Activated T-cell treated with anti-CD3 and anti-CD28 coated beads for 1 hour (primary cell): Measurements from ENCODE around the gene TRAPPC3.
"Not testable (repeated sequence)": the region's sequence is repeated elsewhere in the genome, so short reads cannot be mapped to it uniquely, and the experiment has no call there.

ENCODE experiments used
- DNase-seq: peaks from one replicate; pipeline ENCODE4 v3.0.0-alpha.2; 2020; ENCODE audit warnings: low read depth

TRAPPC3 gene

DNA sequence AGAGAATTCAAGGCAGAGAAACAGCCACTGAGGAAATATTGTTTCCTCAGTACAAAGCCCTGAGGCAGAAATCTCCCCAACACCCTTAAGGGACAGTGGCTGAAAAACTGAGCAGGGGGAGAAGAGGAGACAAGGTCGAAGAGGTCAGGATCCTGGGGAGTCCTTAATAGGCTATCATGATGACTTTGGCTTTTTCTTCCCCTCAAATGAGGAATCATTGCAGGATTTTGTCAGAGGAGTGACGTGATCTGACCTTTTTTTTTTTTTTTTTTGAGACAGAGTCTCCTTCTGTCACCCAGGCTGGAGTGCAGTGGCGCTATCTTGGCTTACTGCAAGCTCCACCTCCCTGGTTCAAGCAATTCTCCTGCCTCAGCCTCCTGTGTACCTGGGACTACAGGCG, 16.9 kb upstream of the TRAPPC3 start:
- DNase-seq, result no peak

GRCh38 chr1:36165145-36165544, 15.9 kb upstream of the TRAPPC3 start:
- no peak for DNase-seq

GRCh38 chr1:36164361-36164760, 15.1 kb upstream of the TRAPPC3 start:
- no peak for DNase-seq

GRCh38 chr1:36163426-36163825, 14.1 kb upstream of the TRAPPC3 start:
- DNase-seq, result no peak

DNA sequence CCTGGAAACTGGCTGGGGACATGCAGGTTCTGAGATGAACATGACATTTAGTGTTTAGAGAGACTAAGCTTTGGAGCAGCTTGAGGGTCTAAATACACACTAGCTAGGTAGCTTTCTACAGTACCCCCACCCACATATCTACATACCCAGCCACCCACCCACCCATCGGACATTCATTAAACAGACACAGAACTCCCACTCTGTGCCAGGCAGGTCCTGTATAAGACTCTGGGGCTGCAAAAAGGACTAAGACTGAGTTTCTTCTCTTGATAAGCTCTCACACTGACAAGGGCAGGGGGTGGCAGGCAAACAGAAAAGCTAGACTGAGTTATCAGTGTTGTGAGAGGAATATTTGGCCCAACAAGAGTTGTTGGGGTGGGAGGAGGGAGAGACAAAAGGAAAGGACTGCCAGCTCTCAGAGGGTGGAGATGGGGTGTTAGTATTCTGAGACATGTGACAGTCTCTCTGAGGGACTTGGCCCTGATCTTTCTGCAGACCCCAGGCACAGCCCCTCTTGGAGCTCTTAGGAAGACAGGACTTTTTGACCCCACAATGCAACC, 13.5 kb upstream of the TRAPPC3 start:
- no peak for DNase-seq

DNA sequence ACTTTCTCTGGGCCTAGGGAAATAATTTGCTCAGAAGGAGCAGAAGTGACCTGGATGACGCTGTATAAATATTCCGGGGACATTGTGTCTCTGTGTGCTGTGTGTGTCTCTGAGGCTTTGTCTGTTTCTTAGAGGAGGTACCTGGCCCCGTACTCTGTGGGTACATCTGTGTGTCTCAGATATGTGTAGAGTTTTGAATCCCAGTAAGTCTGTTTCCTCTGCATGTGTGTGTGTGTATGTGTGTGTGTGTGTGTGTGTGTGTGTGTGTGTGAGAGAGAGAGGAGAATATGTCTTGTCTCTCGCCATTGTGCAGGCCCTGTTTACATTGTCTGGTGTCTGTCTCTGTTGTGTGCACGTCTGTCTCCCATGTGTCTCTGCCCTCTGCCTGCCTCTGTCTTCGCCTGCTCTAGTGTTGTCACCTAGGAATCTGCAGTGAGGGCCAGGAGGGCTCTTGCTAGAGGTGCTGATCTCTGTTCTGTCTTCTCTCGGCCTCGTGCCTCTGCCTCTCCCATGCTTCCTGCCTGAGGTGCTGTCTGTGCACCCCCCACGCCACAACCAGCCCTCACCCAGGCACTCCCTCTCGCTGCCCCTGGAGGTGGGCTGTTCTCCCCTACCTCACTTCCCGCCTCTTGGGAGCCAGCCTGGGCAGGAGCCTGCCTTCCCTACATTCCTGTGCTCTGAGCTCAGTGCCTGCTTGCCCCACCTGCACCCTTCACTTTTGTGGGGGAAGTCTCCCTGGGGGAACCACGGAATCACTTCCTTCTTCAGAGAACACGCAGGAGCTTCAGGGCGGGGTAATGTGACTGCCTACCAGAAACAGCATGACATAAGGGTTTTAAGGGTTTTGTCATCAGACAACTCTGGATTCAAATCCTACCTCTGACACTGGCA, 12.6 kb upstream of the TRAPPC3 start:
- peak; percentile 31 for DNase-seq

DNA sequence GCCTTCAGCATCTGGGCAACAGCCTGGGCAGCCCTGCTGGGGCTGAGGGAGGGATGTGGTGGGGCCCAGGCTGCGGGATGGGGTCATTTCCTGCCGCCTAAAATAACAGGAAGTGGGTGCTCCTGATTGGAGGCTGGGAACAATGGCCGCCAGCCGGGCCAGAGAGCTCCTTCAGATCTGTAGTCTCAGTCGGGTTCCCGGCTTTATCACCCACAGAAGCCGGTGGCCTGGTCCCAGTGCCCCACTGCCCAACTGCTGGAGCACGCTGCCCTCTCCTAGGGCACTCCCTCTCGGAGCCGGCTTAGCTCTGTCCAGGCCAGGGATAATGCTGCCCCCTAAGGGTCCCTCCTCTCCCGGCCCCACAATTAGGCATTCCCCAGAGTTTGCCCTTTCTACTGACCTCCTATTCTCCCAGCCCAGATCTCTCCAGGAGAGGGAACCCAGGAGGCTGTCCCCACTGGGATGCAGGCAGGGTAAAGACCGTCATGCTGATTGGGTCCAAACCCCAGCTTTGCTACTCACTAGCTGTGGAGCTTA, 11.7 kb upstream of the TRAPPC3 start:
- peak; percentile 43 for DNase-seq

- no peak for DNase-seq
These were observed 11.2 kb upstream of the TRAPPC3 start for GRCh38 chr1:36160388-36160948.

GRCh38 chr1:36159614-36160387, 10.5 kb upstream of the TRAPPC3 start:
- no peak for DNase-seq

- DNase-seq, result not testable (repeated sequence)
These were observed 9.6 kb upstream of the TRAPPC3 start for GRCh38 chr1:36158827-36159252.

- DNase-seq, result no peak
These were observed 8.9 kb upstream of the TRAPPC3 start for GRCh38 chr1:36157973-36158826.

DNA sequence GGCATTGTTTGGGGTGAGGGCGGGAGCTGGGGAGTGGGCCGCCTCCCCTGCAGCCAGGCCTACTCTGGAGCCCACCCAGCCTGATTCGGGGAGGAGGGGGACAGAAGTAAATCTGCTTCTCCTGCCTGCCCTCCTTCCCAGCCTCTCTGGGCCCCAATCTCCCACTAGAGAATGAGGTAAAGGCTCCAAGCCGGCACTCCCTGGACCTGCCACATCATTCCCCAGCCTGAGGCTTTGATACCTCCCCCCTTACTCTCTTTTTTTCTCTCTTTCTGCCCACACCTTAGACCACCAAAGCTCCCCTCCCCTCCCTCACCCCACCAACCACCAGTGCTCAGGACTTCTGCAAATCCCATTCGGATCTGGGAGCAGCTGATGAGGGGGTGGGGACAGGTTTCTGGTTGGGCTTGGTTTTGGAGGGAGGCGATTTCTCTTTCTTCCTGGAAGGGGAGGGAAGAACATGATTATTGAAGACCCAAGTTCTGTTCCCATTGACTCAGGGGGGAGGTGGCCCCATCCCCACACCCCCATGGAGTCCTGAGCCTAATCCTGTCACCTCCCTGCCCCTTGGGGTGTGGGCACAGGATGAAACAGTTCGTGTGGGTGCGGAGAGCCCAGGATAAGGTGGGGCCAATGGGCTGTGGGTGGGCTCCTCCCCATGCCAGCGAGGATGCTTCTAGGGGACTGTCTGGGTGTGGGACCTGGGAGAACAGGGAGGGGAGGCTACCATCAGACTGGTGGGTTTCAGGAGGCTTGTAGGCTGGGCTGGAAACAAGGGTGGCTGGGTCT, 8.0 kb upstream of the TRAPPC3 start:
- no peak for DNase-seq

- DNase-seq, result peak; percentile 41
These were observed 7.2 kb upstream of the TRAPPC3 start for GRCh38 chr1:36156329-36157114.

DNA sequence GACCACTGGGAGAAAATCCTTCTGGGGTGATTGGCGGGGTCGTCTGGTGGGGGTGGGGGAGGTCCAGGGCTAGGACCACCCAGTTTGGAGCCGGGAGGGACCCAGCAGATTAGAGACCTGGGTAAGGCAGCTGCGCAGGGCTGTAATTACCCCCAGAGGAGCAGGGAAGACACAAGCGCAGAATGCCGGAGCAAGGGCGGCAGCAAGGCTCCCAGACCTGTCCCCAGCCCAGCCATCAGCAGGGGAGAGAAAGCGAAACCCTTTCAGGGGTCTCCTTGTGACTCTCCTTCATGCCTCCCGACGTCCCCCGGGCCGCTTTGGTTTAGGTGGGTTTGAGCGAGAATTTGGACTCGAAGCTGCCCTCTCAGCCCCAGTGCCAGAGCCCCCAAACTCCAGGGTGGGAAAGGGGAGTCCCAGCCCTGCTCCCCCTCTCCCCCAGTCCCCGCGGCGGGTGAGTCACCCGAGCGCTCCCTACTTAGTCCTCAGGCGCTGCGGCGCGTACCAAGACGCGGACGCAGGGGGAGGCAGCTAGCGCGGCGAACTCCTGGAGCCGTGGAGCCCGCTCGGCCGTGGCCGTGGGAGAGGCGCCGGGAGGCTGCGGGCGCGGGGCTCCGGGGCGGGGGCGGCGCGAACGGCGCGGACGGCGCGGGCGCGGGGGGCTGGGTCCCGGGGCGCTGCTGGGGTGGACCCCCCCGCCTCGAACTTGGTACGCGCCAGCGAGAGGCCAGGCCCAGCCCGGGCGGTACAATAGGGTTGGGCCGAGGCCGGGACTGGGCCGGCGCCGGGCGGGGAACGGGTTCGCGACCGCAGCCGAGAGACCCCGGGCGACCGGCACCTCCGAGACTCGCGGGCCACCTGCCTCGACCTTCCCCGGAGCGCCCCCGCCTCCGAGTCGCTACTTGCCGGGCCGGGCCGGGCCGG, 6.4 kb upstream of the TRAPPC3 start, which contains the start of gene MAP7D1:
MAP7D1 (plus strand) TSS at position 753 of the 921 bp plus-strand sequence. CDS start 258 bp downstream, outside the sequence.
- DNase-seq, result peak; percentile 78

GRCh38 chr1:36154765-36155407, 5.6 kb upstream of the TRAPPC3 start:
- no peak for DNase-seq

GRCh38 chr1:36154335-36154734, 5.0 kb upstream of the TRAPPC3 start:
- no peak for DNase-seq

DNA sequence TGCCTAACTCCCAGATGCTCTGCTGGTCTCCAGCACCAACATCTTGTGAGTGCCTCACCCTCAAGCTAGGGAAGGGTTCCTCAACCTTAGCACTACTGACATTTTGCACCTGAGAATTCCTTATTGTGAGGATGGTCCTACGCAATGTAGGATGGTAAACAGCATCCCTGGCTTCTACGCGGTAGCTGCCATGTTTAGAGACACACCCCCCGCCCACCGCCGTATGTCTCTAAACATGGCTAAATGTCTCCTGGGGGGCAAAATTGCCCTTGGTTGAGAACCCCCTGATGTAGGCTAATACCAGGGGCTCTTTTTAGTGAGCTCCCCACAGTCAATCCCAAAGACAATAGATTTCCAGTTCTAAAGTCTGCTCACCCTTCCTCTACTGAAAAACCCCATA, 4.2 kb upstream of the TRAPPC3 start:
- no peak for DNase-seq

- DNase-seq, result peak; percentile 51
These were observed 2.5 kb upstream of the TRAPPC3 start for GRCh38 chr1:36151845-36152203.
